SK-MEL-5 (cell line): Measurements from ENCODE around the gene ACOT11. TPM values are rescaled to one million over a fixed set of nuclear protein-coding genes. Genes with fewer than 3 reads are reported as not detected.

Experiments used
- DNase-seq: peaks from one replicate; pipeline ENCODE4 v3.0.0-alpha.2; 2016; ENCODE audit warnings: low read depth, low spot score
- in situ Hi-C: cut with HindIII; loops from 2 replicates; pipeline ENCODE4 v1.10.0; 2016; ENCODE audit warnings: low sequenced_read_pairs, high pct_unique_total_duplicates, low pct_unique_long_range_greater_than_20kb
- total RNA-seq: library from RNA; depleted of rRNA; stranded (reverse); fragments of >200 nt; shearing (Covaris generic); gene quantifications from 2 replicates; pipeline ENCODE4 v1.2.3, GENCODE V29; 2014

The ACOT11 gene
- total RNA-seq, 1 experiment from 2014 or later, result 0.61 TPM

- in situ Hi-C loops, result no loop called here
- no peak for DNase-seq
Measured at GRCh38 chr1:54575605-54576290, 27.7 kb downstream of the ACOT11 start.

DNA sequence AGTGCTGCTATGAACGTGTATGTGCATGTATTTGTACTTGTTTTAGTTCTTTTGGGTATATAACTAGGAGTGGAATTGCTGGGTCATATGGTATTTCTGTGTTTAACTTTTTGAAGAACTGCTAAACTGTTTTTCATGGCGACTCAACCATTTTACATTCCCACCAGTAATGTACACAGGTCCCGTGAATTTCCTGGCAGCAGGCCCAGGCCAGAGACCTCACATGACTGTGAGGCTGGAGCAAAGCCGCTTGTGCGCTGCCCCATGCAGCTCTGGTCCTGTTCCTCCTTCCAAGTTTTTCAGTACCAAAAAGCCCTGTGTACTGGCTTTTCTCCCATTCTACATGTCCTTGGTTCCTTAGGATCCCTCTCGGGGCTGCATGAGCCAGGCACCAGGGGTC, 29.6 kb downstream of the ACOT11 start:
- DNase-seq, result peak; percentile 89

GRCh38 chr1:54579337-54579781, 31.3 kb downstream of the ACOT11 start:
- in situ Hi-C loops, result no loop called here
- peak; percentile 49 for DNase-seq

More for the DNA sequence above, 29.6 kb downstream of the ACOT11 start:
- in situ Hi-C loops, result no loop called here

DNA sequence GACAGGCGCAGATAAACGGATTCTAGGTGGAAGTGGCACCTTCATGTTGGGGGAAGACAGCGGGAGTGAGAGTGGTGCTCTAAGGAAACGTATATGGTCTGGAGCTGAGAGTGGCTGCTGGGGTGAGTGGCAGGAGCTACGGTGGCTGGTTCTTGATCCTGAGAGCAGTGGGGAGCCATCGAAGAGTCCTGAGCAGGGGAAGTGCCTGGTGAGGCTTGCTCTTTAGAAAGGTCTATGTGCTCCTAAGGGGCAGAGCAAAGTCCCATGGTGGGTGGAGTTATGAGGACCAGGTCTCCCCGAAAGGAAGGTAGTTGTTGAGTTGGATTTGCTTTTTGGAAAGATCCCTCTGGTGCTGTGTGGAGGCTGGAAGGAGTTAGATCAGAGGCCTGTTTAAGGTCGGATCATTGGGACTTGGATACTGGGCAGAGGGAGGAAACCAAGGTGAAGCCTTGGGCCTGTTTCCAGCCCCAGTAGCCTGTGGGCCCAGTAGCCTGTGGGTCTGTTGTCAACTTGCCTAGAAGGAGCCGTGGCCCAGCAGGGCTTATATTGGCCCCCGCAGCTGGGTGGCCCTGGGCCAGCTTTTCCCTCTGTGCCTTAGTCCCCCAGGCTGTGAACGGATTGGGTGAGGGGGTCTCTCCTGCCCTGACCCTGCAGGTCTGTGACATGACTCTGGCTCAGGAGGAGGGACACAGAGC, 33.0 kb downstream of the ACOT11 start:
- in situ Hi-C loops, result no loop called here
- no peak for DNase-seq

- DNase-seq, result peak; percentile 67
- in situ Hi-C loops, result no loop called here
Measured at GRCh38 chr1:54581621-54582035, 33.6 kb downstream of the ACOT11 start.

DNA sequence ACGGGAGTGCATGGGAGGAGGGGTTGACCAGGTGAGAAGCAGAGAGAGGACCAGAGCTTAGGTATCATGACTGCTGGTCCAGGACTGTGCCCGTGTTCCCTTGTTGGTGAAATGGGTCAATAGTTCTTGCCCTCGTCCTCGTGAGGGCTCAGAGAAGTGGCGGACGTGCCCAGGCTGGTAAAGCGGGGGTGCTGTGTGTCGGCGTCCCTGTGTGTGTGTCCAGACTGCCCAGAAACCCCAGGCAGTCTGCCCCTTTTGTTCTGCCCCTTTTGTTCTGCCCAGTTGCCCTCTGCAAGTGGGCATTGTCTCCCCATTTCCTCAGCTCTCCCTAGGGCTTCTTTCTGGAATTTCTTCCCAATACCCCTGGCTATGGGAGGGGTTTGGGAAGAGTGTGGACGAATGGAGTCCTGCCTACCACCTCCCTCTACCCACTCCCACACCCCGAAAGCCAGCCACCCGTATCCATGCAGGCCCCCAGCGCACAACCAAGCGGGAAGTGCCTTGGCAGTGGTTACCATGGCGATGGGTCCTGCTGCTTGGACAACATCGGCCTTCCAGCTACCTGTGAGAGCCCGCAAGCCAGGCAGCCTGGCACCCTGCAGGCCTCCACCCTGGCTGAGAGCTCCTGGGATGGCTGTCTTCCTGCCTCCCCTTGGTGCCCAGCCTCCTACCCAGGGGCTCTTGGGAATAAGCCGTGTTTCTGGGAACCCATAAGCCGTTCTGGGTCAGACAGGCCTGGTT, 34.7 kb downstream of the ACOT11 start:
- in situ Hi-C loops, result no loop called here
- no peak for DNase-seq

DNA sequence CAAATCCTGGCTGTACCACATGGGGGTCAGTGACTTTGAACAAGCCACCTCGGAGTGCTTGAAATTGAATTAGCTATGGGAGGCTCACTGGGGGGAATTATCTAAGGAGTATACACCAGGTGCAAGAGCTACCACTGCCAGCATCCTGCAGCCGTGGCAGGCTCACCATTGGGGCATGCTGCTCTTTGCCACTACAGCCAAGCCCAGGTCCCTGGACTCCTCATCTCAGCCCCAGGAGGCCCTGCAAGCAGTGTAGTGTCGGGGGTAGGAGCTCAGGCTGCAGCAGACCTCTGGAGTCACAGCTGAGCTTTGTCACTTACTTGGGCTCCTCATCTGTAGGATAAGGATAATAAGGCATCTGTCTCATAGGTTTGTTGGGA, 35.3 kb downstream of the ACOT11 start:
- in situ Hi-C loops, result no loop called here
- DNase-seq, result no peak

- no peak for DNase-seq
- in situ Hi-C loops, result no loop called here
Measured at GRCh38 chr1:54583871-54584270, 35.8 kb downstream of the ACOT11 start.

- DNase-seq, result no peak
- in situ Hi-C loops, result no loop called here
Measured at GRCh38 chr1:54584575-54584974, 36.5 kb downstream of the ACOT11 start.

DNA sequence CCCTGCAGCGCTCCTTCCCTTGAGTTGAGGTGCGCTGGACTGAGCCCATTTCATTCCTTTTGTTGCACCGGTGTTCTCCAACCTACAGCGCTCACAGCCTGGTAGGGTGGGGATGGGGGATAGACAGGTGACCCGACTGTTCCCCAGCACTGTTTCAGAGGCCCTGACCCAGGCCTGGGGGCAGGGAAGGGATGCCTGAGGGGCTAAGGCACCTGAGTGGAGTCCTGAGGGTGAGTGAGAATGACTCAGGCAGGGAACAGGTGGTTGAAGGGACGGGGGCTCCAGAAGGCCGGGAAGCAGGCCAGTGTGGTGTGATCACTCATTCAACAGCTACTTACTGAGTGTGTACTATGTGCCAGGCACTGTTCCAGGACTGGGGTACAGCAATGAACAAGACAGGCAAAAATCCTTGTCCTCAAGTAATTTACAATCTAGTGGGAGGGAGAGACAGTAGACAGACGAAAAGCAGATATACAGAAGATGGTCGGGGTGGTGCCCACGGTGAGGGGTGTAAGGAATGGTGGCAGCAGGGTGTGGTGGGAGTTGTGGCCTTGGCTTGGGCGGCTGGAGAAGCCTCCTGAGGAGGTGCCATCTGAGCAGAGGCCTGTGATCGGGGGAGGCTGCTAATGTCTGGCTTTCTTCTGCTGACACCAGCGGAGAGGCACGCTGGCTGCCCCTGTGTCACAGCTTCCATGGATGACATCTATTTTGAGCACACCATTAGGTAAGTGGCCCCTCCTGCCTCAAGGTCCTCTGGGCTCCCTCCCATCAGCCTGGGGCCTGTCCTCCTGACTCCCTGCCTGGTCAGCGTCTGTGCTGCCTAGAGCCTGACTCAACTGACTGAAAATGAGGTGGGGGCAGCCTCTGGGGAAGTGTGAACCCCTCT, 37.4 kb downstream of the ACOT11 start:
- in situ Hi-C loops, result no loop called here
- no peak for DNase-seq

DNA sequence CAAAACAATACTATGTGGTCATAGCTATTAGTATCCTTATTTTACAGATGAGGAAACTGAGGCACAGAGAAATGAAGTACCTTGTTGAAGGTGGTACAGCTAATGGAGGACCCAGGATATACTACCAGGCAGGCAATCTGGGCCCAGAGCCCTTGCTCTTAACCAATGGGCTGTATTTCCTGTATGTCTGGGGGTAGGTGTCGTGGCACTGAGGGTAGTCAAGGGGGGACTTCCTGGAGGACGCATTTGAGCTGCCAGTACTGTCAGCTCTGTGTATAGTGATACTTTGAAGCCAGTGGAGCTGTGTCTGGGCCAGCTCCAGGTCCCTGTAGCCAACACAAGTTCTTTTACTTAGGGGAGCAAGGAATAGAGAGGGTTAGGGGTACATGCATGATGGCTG, 40.3 kb downstream of the ACOT11 start:
- in situ Hi-C loops, result no loop called here
- DNase-seq, result no peak

- in situ Hi-C loops, result no loop called here
- no peak for DNase-seq
Measured at GRCh38 chr1:54591127-54591756, 43.2 kb downstream of the ACOT11 start.

DNA sequence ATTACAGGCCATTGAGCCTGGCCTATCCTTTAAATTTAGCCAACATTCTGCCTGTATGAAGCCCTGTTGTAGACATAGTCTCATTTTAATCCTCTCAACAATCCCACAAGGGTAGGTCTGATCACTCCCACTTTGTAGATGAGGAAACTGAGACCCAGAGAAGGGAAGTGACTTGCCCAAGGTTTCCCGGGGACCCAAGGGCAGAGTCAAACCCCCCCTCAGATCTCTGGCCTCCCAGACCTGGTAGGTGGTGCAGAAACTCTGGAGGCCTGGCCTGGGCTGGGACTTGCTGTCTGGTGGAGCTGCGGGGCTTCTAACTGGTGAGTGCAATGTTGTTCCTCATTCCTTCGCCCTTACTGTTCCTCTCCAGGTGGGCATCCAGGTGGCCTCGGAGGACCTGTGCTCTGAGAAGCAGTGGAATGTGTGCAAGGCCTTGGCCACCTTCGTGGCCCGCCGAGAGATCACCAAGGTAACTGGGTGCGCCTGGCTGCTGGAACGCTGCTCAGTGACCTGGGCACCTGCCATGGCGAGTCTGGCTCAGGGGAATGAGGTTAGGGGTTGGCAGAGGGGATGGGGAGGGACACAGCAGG, 45.6 kb downstream of the ACOT11 start:
- in situ Hi-C loops, result no loop called here

DNA sequence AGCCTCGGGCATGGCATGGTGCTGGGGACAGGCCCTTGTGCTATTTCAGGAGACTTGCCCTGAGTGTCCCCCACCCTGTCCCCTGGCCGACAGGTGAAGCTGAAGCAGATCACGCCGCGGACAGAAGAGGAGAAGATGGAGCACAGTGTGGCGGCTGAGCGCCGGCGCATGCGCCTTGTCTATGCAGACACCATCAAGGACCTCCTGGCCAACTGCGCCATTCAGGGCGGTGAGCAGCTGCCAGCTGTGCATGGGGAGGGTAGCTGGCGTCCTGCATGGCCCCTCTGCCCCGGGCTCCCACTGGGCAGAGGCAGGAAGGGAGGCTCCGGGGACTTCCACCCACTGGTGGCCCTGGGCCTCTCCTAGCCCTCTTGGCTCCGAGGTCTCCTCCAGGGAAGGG, 46.4 kb downstream of the ACOT11 start:
- DNase-seq, result no peak

More for the DNA sequence above, 45.6 kb downstream of the ACOT11 start:
- no peak for DNase-seq

DNA sequence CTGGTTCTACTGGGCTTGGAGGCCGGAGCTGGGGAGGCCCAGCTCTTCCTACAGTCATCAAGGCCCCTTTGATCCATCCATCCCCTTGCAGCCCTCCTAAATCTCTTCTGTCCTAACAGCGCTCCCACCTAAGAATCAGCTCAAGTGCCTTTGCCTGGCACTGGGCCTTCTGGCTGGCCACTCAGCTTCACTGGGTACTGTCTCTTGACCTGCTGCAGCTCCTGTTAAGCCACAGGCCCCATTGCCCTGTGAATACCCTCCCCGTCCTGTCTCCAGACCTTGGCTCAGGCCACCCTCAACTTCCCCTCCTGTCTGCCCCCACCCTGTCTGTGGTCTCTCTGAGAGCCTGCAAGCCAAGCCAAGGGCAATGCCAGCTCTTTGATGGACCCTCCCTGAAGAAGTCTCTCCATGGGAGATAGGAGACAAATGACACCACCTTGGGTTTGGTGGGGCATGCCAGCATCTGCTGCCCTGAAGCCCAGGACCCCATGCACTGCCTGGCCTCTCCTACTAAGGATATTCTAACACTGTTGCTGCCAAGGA, 48.0 kb downstream of the ACOT11 start:
- DNase-seq, result no peak
- in situ Hi-C loops, result no loop called here

More for the DNA sequence above, 46.4 kb downstream of the ACOT11 start:
- in situ Hi-C loops, result no loop called here

DNA sequence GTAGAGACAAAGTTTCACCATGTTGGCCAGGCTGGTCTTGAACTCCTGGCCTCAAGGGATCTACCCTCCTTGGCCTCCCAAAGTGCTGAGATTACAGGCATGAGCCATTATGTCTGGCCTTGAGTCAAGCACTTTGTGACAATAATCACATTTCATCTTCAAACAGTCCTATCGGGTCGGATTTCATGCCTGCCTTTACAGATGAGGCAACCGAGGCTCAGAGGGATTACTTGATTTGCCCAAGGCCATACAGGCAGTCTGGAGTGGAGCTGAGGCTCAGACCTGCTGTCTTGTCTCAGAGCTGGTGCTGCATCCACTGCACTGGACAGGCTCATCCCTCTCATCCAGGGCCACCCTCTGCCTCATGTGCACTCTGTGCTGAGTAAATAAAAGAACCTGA, 48.7 kb downstream of the ACOT11 start:
- no peak for DNase-seq

More for the DNA sequence above, 48.7 kb downstream of the ACOT11 start:
- in situ Hi-C loops, result no loop called here
